ENCODE data around the gene ANKS6. TPM values are rescaled to one million over a fixed set of nuclear protein-coding genes. Genes with fewer than 3 reads are reported as not detected.

Gene ANKS6
- total and polyA plus RNA-seq, 9 of the 15 experiments (the other 6 are each of a cell fraction or from before 2014, with no cell fraction given), result 9.9 to 74.5 (median 36.9) TPM

GRCh38 chr9:98701576-98701975 is 94.8 kb downstream of the ANKS6 start:
- Histone ChIP-seq H3K27ac (ENCODE audit: extremely low read depth, low read depth, low read length) (no peak overlapping the region), H3K79me2 (ENCODE audit: control insufficient read depth, insufficient read depth, low read length) (no peaks in the 10 kb centered on the region), H3K4me3 (no peak overlapping the region), H3K27me3 (ENCODE audit: control insufficient read depth in 2 of 2, insufficient read depth in 2 of 2, low read length in 2 of 2) (peaks cover 24 to 44% of the 10 kb centered on the region in 2 experiments), H3K36me3 (ENCODE audit: control insufficient read depth, insufficient read depth, low read length) (no peaks in the 10 kb centered on the region), H3K9ac (ENCODE audit: insufficient read depth in 1 of 2, low read depth in 2 of 2, low read length in 2 of 2) (no peak overlapping the region), H3K9me3 (replicated peaks; ENCODE audit: control insufficient read depth, insufficient read depth, low read depth, low read length) (no peaks in the 10 kb centered on the region), H3K4me2 (ENCODE audit: insufficient read depth, low read length) (no peak overlapping the region), H4K20me1 (replicated peaks; ENCODE audit: control insufficient read depth, insufficient read depth, low read length) (no peaks in the 10 kb centered on the region), H3K9me1 (ENCODE audit: control insufficient read depth, insufficient read depth, low read length) (no peaks in the 10 kb centered on the region), H3K4me1 (replicated peaks in 1 of 2; ENCODE audit: control insufficient read depth in 2 of 2, insufficient read depth in 2 of 2, low read length in 2 of 2) (no peaks in the 10 kb centered on the region), H2AFZ (ENCODE audit: low read depth, low read length) (no peak overlapping the region)
- POLR2A ChIA-PET, result interaction anchor here (0.9 kb wide), 1 partner anchor 16 kb away, joined by 3 read pairs; no protein-coding TSS in a partner anchor
- FAIRE-seq (no peak), DNase-seq (ENCODE audit: extremely low read depth in 1 of 4, low spot score in 3 of 4) (no peak), ATAC-seq (no peak)
- intact Hi-C loops (cut with micrococcal nuclease) (no loop called here), in situ Hi-C loops (cut with MboI) (loop anchor here (5.0 kb wide), 1 partner anchor 389 kb away; no protein-coding TSS in a partner anchor)
- BruUV-seq (replicated peaks), result no TSS peak
- CTCF ChIA-PET (ENCODE audit: low intra/inter-chr PET ratio), result no interaction called here
- 23% methylated on average over 7 of the region's 7 CpGs for WGBS (ENCODE audit: insufficient coverage, low coverage, missing lambda C conversion rate)
- TF ChIP-seq SFPQ (IDR thresholded peaks at IDR 0.05; ENCODE audit: low read depth, low read length) (no peak), SMC3 (conservative IDR thresholded peaks at IDR 0.05; ENCODE audit: insufficient read depth, low read depth, low read length) (no peak), ZNF436 (CRISPR knock-in tag; IDR thresholded peaks at IDR 0.05) (no peak), ZNF518B (CRISPR knock-in tag; IDR thresholded peaks at IDR 0.05) (no peak), ZNF592 (IDR thresholded peaks at IDR 0.05) (no peak), ZHX1 (conservative IDR thresholded peaks at IDR 0.05; ENCODE audit: low read length) (no peak), SRF (CRISPR knock-in tag; IDR thresholded peaks at IDR 0.05) (no peak), KHSRP (IDR thresholded peaks at IDR 0.05) (no peak), RB1 (IDR thresholded peaks at IDR 0.05; ENCODE audit: low read depth) (no peak), OTX1 (CRISPR knock-in tag; IDR thresholded peaks at IDR 0.05) (no peak)

Measured in K562 (cell line).